OCI-LY7 (cell line): Measurements from ENCODE around the gene TMEM161A. TPM values are rescaled to one million over a fixed set of nuclear protein-coding genes. Genes with fewer than 3 reads are reported as not detected.

Experiments used
- BruUV-seq: library from RNA; stranded (reverse); fragments of 400-500 nt; replicated peaks from 2 replicates; lab custom pipeline; 2021; lab: Mats Ljungman, UMichigan
- CTCF ChIA-PET: fragments of 300-600 bp; sonication (Branson Sonifier 250); formaldehyde crosslinking; loops from one replicate; lab custom pipeline; 2022; ENCODE audit warnings: antibody characterized with exemption; ENCODE audit not compliant: unreplicated experiment; lab: Charles Lee
- POLR2A ChIA-PET: fragments of 300-600 bp; sonication (Branson Sonifier 250); formaldehyde crosslinking; loops from one replicate; lab custom pipeline; 2022; ENCODE audit warnings: antibody characterized with exemption; lab: Charles Lee
- DNase-seq: peaks from one replicate; pipeline ENCODE4 v3.0.0-alpha.2; 2015; ENCODE audit warnings: low spot score
- H2AFZ ChIP-seq: fragments of 200-600 bp; sonication (generic), shearing (Covaris generic); 2 replicates; pipeline ENCODE4 v1.6.1; 2014; ENCODE audit warnings: mild to moderate bottlenecking, antibody characterized with exemption, low read length, moderate library complexity
- H3K27ac ChIP-seq: fragments of 200-600 bp; sonication (generic); 2 replicates; pipeline ENCODE4 v1.5.1; 2014; ENCODE audit warnings: mixed run types, low read depth, mild to moderate bottlenecking, moderate library complexity, low read length, inconsistent platforms; ENCODE audit not compliant: poor library complexity, severe bottlenecking
- H3K36me3 ChIP-seq: fragments of 200-600 bp; sonication (generic); 2 replicates; pipeline ENCODE4 v1.6.1; 2014; ENCODE audit warnings: mild to moderate bottlenecking, antibody characterized with exemption, low read length, moderate library complexity, mixed read lengths; ENCODE audit not compliant: insufficient read depth
- H3K4me1 ChIP-seq: fragments of 200-600 bp; sonication (generic); 2 replicates; pipeline ENCODE4 v1.5.1; 2014; ENCODE audit warnings: mild to moderate bottlenecking, low read length; ENCODE audit not compliant: insufficient read depth, poor library complexity, severe bottlenecking
- H3K4me2 ChIP-seq: fragments of 200-600 bp; sonication (generic); 2 replicates; pipeline ENCODE4 v1.6.1; 2014; ENCODE audit warnings: mild to moderate bottlenecking, low read length
- H3K4me3 ChIP-seq: fragments of 200-600 bp; sonication (generic); 2 replicates; pipeline ENCODE4 v1.5.1; 2014; ENCODE audit warnings: mild to moderate bottlenecking, low read depth, low read length; ENCODE audit not compliant: poor library complexity, severe bottlenecking
- H3K79me2 ChIP-seq: fragments of 200-600 bp; sonication (generic); 2 replicates; pipeline ENCODE4 v1.6.1; 2016; ENCODE audit warnings: low read depth, mild to moderate bottlenecking, low read length, moderate library complexity, mixed read lengths; ENCODE audit not compliant: insufficient read depth
- H3K9me2 ChIP-seq: fragments of 200-600 bp; sonication (generic); 2 replicates; pipeline ENCODE4 v1.6.1; 2016; ENCODE audit warnings: mild to moderate bottlenecking, low read length, mixed read lengths; ENCODE audit not compliant: insufficient read depth
- H3K9me3 ChIP-seq: fragments of 200-600 bp; sonication (generic); 2 replicates; pipeline ENCODE4 v1.6.1; 2014; ENCODE audit warnings: mild to moderate bottlenecking, mixed run types, low read length, mixed read lengths
- H4K20me1 ChIP-seq: fragments of 200-600 bp; sonication (generic); 2 replicates; pipeline ENCODE4 v1.6.1; 2014; ENCODE audit warnings: mild to moderate bottlenecking, antibody characterized with exemption, low read length, moderate library complexity, mixed read lengths; ENCODE audit not compliant: insufficient read depth
- CTCF ChIP-seq: fragments of 200-600 bp; sonication (generic); conservative IDR thresholded peaks from 2 replicates; pipeline ENCODE4 v1.5.1; 2014; ENCODE audit warnings: mild to moderate bottlenecking, antibody characterized with exemption, low read length, moderate library complexity, mixed read lengths
- EZH2phosphoT487 ChIP-seq: fragments of 200-600 bp; sonication (generic); IDR thresholded peaks from 2 replicates; pipeline ENCODE4 v1.6.1; 2018; ENCODE audit warnings: low read depth, borderline replicate concordance, mild to moderate bottlenecking, mixed run types, antibody characterized with exemption, low read length, moderate library complexity, mixed read lengths
- intact Hi-C: fragments of 100-400 bp; cut with micrococcal nuclease; formaldehyde crosslinking; loops from one replicate; pipeline ENCODE4 v1.10.0; 2022; ENCODE audit not compliant: unreplicated experiment
- total RNA-seq, 2 experiments: library from RNA; depleted of rRNA in 1 of 2; stranded (reverse); fragments of >200 nt in 1 of 2; shearing (Covaris generic) in 1 of 2; gene quantifications; 2 replicates each; pipeline ENCODE4 v1.2.3, GENCODE V29; 2014 to 2022

Gene TMEM161A
- total RNA-seq, 2 experiments from 2014 or later = 31.2 to 40.5 TPM

- CTCF ChIA-PET = no interaction called here
- Histone ChIP-seq H3K4me2 (no peak overlapping the region), H3K4me3 (no peak overlapping the region), H3K36me3 (peaks cover 33% of the 10 kb centered on the region), H3K79me2 (peaks cover 10% of the 10 kb centered on the region; the same call in 1 of the 2 replicates), H2AFZ (no peak overlapping the region), H3K9me2 (no peaks in the 10 kb centered on the region), H4K20me1 (no peaks in the 10 kb centered on the region), H3K27ac (no peak overlapping the region), H3K4me1 (peaks cover 15% of the 10 kb centered on the region), H3K9me3 (peaks cover 5% of the 10 kb centered on the region; the same call in 1 of the 2 replicates)
- POLR2A ChIA-PET = interaction anchor here (0.7 kb wide), 1 partner anchor 30 kb away, joined by 3 read pairs; no protein-coding TSS in a partner anchor
- intact Hi-C loops = no loop called here
- BruUV-seq = no TSS peak
- TF ChIP-seq EZH2phosphoT487 (no peak), CTCF (no peak)
- no peak for DNase-seq
Observed at GRCh38 chr19:19133985-19134384, 4.3 kb downstream of the TMEM161A start.

- intact Hi-C loops = no loop called here
- no peak for DNase-seq
- Histone ChIP-seq H3K36me3 (peaks cover 37% of the 10 kb centered on the region), H3K4me1 (peaks cover 15% of the 10 kb centered on the region), H3K9me3 (peaks cover 5% of the 10 kb centered on the region; the same call in 1 of the 2 replicates), H2AFZ (no peak overlapping the region), H3K27ac (no peak overlapping the region), H3K79me2 (peaks cover 9% of the 10 kb centered on the region; the same call in 1 of the 2 replicates), H4K20me1 (no peaks in the 10 kb centered on the region), H3K4me2 (no peak overlapping the region), H3K9me2 (no peaks in the 10 kb centered on the region), H3K4me3 (no peak overlapping the region)
- no TSS peak for BruUV-seq
- ChIA-PET CTCF (no interaction called here), POLR2A (interaction anchor here (0.6 kb wide), 1 partner anchor 19 kb away, joined by 4 read pairs; no protein-coding TSS in a partner anchor)
- TF ChIP-seq EZH2phosphoT487 (no peak), CTCF (no peak)
Observed at GRCh38 chr19:19132912-19133311, 5.4 kb downstream of the TMEM161A start.

GRCh38 chr19:19131989-19132388 is 6.3 kb downstream of the TMEM161A start:
- Histone ChIP-seq H3K9me3 (peaks cover 5% of the 10 kb centered on the region; the same call in 1 of the 2 replicates), H3K27ac (no peak overlapping the region), H3K9me2 (no peaks in the 10 kb centered on the region), H3K79me2 (0 out of 2 replicates have a peak, but pooled peaks cover under 1% of the 10 kb centered on the region), H3K4me2 (no peak overlapping the region), H3K36me3 (peaks cover 37% of the 10 kb centered on the region), H3K4me1 (peaks cover 8% of the 10 kb centered on the region), H2AFZ (no peak overlapping the region), H4K20me1 (no peaks in the 10 kb centered on the region), H3K4me3 (no peak overlapping the region)
- ChIA-PET CTCF (no interaction called here), POLR2A (no interaction called here)
- no peak for DNase-seq
- intact Hi-C loops = no loop called here
- BruUV-seq = no TSS peak
- TF ChIP-seq CTCF = no peak
- TF ChIP-seq EZH2phosphoT487 = no peak
